ENCODE results near the gene CYP11A1.
"Not testable (repeated sequence)": the region's sequence is repeated elsewhere in the genome, so short reads cannot be mapped to it uniquely, and the experiment has no call there.

CYP11A1 gene

GRCh38 chr15:74373731-74374647, 6.5 kb upstream of the CYP11A1 start:
- peak; percentile 66 for DNase-seq

DNA sequence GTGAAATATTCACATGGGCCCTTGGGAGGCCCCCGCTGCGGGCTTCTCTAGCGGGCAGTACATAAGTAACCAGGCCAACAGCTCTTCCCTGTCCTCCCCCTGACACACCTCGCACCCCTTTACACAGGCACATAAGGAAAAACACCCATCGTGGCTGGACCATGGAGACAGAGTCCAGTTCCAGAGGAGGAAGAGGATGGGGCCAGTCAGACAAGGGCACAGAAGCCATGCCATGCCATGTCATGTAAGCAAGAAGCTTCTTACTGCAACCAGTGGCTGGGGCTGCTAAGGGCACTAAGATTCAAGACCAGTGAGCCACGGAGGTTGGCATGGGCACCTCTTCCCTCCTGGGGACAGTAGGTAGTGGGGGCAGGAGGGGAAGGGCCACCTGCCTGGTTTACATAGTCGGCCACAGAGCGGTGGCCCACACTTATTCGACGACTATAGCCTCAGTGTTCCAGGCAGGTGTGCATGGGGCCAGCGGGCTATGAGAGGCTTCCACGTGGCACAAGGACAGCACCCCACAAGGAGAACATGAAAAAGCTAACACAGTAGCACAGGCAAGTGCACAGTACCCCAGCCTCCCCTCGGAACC, 5.7 kb upstream of the CYP11A1 start:
- no peak for DNase-seq

- DNase-seq, result no peak
These were observed 3.0 kb upstream of the CYP11A1 start for GRCh38 chr15:74370471-74370870.

DNA sequence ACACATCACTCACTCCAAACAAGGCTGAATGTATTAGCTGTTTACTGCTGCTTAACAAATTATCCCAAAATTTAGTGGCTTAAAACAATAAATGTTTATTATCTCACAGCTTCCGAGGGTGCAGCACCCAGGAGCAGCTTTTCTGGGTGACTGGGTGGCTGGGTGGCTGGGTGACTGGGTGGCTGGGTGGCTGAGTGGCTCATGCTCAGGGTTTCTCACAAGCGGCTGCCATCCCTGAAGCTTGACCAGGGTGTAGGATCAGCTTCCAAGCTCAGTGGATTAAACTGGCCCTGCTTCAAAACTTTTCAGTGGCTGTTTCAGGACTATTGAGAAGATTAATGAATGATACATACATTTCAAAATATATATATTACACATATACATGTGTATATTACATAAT, 2.3 kb upstream of the CYP11A1 start:
- DNase-seq, result no peak

DNA sequence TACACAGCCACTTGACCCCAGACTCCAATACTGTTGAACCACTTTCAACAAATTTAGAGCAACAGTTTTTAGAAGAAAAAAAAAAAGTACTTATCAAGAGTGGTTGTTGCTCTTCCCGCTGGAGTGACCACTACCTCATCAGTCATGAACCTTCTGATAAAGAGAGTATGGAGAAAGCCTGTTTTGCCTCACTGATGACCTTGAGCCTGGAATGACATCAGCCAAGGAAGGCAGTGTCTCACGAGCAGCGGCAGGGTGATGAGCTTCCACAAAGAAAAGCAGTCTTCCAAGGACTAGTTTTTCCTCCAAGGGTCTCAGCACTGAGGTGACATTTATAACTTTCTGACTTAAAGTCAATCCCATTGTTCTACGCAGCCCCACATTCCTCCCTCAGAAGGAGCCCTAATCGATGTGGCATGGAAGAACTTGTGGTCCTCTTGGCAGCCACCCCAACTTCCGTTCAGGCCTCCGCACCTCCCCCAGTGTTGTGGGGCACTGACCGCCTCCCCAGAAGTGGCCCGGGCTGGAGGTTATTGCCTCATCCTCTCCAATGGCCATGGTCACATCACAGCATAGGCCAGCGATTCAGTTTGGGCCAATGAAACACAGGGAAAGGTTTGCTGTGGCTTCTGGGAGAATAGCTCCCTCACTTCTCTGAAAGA, 1.8 kb upstream of the CYP11A1 start:
- no peak for DNase-seq

GRCh38 chr15:74368121-74368520, 675 bp upstream of the CYP11A1 start:
- no peak for DNase-seq

GRCh38 chr15:74365598-74366445, 1.6 kb downstream of the CYP11A1 start:
- no peak for DNase-seq

DNA sequence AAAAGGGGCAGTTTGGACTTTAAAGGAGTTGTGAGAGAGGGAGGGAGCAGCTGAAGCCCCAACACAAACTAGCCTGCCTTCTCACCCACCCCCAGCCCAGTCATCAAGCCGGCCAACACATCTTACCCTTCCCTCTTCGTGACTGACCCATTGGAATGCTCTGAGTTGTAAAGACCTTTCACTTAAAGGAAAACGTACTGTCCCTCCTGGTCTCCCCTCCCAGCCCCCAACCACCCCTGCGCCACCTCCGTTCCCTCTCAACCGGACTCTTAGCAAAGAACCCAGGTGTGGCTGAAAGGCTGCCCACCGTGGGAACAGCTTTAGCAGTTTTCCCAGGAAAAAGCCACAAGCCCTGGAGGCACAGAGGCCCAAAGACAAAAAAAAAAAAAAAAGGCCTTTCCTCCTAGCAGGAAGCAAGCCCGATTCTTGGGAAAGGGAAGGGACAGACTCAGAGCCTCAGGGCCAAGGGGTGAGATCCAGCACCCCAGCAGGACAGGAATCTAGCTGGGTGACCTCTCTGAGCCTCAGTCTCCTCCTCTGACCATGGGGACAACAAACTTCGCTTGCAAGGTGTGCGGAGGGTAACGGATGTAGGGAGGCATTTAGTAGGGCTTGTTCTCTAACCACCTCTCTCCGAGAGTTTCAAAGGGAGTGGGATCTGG, 2.4 kb downstream of the CYP11A1 start:
- no peak for DNase-seq

DNA sequence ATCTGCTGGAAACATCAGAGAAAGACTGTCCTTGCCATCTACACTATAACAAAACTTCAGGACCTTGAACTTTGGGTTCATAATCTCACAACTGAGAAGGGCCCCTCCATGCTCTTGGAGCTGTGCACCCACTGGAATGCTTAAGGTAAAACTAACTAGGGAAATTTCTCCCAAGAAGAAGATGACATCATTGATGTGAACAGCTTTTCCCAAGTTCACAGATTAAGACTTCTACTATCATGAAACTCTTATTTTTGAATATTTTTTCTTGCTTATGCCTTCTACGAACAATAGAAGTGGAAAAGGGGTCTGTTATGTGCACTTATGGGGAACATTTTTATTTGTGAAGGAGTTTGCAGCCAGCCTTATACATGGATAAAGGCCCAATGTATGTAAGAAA, 5.0 kb downstream of the CYP11A1 start:
- DNase-seq, result no peak

- not testable (repeated sequence) for DNase-seq
These were observed 6.6 kb downstream of the CYP11A1 start for GRCh38 chr15:74360855-74361254.

- DNase-seq, result not testable (repeated sequence)
These were observed 8.1 kb downstream of the CYP11A1 start for GRCh38 chr15:74359376-74359775.

GRCh38 chr15:74357514-74357913, 9.9 kb downstream of the CYP11A1 start:
- DNase-seq, result not testable (repeated sequence)

GRCh38 chr15:74356050-74356449, 11.4 kb downstream of the CYP11A1 start:
- DNase-seq, result not testable (repeated sequence)

DNA sequence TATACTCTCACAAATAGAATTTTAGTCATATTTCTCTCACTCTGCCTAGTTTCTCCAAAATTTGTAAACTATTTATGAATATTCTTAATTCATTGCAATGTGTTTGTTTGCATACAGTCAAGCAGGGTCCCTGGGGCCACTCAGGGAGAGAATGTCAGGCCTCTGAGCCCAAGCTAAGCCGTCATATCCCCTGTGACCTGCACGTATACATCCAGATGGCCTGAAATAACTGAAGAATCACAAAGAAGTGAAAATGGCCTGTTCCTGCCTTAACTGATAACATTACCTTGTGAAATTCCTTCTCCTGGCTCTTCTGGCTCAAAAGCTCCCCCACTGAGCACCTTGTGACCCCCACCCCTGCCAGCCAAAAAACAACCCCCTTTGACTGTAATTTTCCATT, 13.5 kb downstream of the CYP11A1 start:
- not testable (repeated sequence) for DNase-seq

GRCh38 chr15:74352393-74352910, 15.0 kb downstream of the CYP11A1 start:
- DNase-seq, result no peak

- no peak for DNase-seq
These were observed 15.8 kb downstream of the CYP11A1 start for GRCh38 chr15:74351670-74352069.

DNA sequence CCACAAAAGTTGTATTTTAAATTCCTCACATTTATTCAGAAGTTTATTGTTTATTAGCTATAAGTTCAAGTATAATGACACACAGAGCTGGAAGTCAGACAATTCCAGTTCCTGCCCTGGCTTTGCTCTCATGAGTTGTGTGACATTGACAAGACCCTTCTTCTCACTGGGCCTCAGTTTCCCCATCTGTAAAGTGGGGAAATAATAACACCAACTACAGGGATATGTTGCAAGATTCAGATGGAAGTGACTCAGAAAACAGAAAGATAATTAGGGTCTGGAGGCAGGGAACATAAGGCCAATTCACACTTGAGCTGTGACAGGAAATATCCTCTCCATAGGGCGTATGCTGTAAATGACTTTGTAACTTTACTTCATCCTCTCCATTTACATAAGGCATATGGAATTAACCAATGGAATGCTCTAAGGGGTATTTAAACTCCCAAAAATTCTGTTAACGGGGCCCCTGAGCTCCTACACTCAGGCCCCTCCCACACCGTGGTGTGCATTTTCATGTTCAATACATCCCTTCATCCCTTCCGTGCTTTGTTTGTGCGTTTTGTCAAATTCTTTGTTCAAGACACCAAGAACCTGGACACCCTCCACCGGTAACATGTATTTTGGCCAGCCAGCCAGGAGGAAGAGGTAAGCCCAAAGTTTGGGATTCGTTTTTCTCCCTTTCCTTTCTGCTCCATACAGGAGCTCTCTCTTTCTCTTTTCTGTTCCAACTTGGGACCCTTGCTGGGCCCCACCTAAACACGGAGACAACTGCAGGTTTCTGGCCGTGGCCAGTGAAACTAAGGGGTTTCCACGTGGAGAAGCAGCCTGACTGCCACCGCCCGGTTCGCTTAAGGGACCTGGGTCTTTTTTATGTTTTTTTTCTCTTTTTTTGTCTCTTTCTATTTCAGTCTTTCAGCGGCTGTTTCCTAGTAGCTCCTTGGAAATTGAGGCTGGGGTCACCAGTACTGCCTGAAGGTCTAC, 16.9 kb downstream of the CYP11A1 start:
- no peak for DNase-seq

DNA sequence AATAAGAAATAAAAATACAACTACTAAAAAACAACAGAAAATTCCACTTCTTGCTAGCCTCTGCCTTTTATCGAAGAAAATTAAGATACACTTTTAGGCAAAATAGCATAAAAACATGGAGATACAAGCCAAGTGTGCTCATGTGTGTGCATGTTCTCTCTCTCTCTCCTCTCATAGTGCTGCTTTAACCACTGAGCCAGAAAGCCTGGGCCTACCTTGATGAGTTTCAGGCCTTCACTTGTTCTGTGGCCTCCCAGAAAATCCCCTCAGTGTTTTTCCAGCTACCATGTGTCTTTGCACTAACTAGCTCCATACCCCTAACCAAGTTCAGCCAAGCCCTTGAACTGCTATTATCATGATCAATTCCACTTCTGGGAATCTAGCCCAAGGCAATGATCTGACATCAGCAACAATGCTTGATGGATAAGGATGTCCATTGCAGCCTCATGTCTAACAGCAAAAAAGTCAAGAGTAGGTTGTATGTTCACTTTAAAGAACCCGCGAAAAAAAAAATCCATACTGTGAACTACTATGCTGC, 18.1 kb downstream of the CYP11A1 start:
- no peak for DNase-seq

- DNase-seq, result no peak
These were observed 19.6 kb downstream of the CYP11A1 start for GRCh38 chr15:74347757-74348250.

DNA sequence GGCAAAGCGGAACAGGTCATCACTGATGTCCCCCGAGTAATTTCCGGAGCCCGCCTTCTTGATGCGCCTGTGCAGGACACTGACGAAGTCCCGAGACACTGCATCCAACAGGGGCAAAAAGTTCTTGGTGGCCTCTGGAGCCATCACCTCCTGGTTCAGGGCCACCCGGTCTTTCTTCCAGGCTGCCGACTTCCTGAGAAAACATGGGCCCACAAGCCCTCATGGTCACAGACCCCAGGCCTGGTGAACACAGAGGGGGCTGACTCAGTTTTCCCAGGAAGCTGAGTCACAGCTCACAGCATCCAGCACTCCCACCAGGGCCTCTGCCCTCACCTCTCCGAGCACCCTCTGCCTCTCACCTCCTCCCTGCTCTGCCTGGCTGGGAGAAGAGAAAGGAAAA, 22.4 kb downstream of the CYP11A1 start:
- no peak for DNase-seq

Measured in NCI-H1694 treated with DMSO at 0.1 percent for 48 hours (cell line).